WI38 (cell line): Measurements from ENCODE around the gene MDGA2.

Source experiments
- H3K4me3 ChIP-seq: 2 replicates; pipeline ENCODE4 v1.5.1; 2011; ENCODE audit warnings: low read depth, mild to moderate bottlenecking, control low read depth, low read length
- CTCF ChIP-seq: IDR thresholded peaks from 2 replicates; pipeline ENCODE4 v1.5.1; 2012; ENCODE audit warnings: low read depth, mild to moderate bottlenecking, control low read depth, low read length

The MDGA2 gene

GRCh38 chr14:47008732-47009131 is 666.7 kb downstream of the MDGA2 start:
- no peak overlapping the region for H3K4me3 ChIP-seq
- no peak for TF ChIP-seq CTCF

- no peak for TF ChIP-seq CTCF
Observed at GRCh38 chr14:46999661-47000060, 675.7 kb downstream of the MDGA2 start.

GRCh38 chr14:46989566-46989965 is 685.8 kb downstream of the MDGA2 start:
- no peak for TF ChIP-seq CTCF
- H3K4me3 ChIP-seq: no peak overlapping the region

More at GRCh38 chr14:46999661-47000060, 675.7 kb downstream of the MDGA2 start:
- H3K4me3 ChIP-seq: no peak overlapping the region

GRCh38 chr14:46988312-46988711 is 687.1 kb downstream of the MDGA2 start:
- TF ChIP-seq CTCF: no peak
- no peak overlapping the region for H3K4me3 ChIP-seq

GRCh38 chr14:46985529-46986380 is 689.6 kb downstream of the MDGA2 start:
- no peak for TF ChIP-seq CTCF
- H3K4me3 ChIP-seq: no peak overlapping the region

- no peak overlapping the region for H3K4me3 ChIP-seq
- no peak for TF ChIP-seq CTCF
Observed at GRCh38 chr14:46973295-46973694, 702.1 kb downstream of the MDGA2 start.

- no peak overlapping the region for H3K4me3 ChIP-seq
- TF ChIP-seq CTCF: no peak
Observed at GRCh38 chr14:46964378-46964777, 711.0 kb downstream of the MDGA2 start.
